Stimulated activated CD8-positive, alpha-beta memory T cell treated with anti-CD3 and anti-CD28 coated beads, Interleukin-15, amount 100 ng/mL, for 1 hour (primary cell): ENCODE measurements around the gene TMEM53.

Experiments used
- DNase-seq: peaks from one replicate; pipeline ENCODE4 v3.0.0-alpha.2; 2020; ENCODE audit warnings: low read depth

TMEM53 gene

DNA sequence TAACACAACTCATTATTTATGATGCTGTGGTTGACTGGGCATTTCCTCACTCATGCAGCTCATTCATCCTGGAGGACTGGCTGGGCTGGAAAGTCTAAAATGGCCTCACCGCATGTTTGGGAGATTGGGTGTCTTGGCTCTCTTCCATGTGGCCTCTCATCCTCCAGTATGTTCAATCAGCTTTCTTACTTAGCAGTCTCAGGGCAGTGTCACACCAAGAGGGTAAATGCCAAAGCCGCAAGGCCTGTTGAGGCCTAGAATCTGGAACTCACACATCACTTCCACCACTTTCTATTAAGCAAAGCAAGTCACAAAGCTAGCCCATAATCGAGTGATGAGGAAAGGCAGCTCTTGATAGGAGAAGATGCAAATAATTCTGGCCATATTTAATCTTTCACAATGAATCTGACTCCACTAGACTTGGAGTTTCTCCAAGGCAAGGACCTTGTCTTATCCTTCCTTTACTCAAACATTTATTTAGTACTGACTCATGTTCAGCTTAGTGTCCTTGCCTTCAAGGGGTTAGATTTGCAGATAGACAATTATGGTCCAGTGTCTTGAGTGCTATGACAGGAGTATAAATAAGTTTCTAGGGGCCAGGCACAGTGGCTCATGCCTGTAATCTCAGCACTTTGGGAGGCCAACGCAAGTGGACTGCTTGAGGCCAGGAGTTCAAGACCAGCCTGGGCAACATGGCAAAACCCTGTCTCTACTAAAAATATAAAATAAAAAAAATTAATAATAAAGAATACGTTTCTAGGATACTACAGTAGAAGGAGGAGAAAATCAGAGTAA lies 45.1 kb downstream of the TMEM53 start:
- DNase-seq: no peak

DNA sequence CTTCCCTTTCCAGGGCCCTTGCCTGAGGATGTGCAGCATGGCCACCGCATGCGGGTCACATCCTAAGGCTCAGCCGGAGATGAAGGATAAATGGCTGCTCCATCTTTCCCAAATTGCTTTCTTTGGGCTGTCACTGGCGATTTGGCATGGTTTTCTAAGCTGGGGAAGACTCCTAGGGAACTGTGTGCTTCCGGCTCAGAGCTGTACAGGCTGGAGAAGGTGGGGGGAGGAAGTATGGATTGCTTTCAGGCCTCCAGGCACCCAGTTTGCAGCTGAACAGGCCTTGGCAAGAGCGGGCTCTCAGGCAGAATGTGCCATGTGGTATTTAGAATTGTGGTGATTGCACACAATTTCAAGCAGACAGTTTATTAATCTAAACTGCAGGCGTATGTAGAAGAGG lies 48.9 kb downstream of the TMEM53 start:
- no peak for DNase-seq

DNA sequence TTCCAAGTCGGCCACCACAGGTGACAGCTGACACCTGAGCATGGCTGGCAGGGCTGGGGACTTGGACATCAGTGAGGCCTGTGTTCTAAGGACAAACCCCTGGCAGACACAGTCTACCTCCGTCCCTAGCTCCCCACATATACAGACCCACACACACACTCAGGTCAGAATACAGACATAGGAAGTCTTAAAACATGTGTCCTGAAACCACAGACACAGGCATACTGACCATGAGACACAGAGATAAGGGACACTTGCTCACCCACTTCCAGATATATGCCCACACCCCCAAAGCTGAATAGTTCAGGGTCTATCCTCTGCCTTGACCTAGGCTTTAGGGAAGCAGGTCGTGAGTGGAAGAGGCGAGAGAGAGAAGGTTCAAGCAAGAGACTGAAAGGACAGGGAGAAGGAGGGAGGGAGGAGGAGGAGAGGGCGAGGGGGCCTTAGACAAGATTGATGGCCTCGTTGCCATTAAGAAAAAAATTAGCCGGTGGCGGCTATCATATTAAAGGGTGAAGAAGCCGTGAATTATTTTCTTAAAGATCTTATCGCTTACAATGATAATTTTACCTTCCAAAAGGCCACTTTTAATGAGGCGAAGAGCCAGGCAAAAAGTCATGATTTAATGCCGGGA lies 49.9 kb downstream of the TMEM53 start:
- DNase-seq: no peak

DNA sequence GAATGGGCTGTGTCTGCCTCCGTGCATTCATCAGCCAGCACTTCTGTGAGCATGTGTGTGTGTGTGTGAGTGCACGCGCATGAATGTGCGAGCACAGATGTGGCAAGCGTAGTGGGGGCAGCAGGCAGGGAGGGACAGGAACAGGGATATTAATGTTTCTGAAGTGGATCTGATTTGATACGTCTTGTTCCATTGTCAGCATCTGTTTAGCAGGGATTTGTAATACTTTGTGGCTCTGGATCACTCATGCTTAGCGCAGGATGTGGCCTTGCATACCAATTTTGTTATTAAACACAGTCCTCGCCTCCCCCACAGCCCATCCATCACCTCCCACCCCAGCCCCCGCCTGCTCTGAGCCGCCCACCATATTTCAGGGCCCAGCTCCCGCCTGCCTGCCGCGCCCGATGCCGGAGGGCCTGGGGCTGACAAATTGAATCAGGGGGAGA lies 52.4 kb downstream of the TMEM53 start:
- no peak for DNase-seq

DNA sequence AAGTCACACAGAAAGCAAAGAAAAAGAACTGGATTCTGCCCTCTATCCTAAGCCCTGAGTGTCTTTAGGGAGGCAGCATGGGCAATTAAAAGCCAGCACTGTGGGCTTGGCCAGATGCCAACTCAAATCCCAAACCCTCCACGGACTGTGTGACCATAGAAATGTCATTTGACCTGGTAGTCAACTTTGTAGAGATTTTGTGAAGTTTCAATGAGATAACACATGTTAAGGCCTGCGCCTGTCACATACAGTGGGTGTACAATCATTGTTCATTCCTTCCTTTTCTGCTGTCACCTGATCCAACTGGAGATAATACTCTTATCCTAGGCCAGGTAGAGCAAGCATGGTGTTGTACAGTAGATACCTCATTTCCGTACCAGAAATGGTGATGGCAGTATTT lies 54.2 kb downstream of the TMEM53 start:
- no peak for DNase-seq

DNA sequence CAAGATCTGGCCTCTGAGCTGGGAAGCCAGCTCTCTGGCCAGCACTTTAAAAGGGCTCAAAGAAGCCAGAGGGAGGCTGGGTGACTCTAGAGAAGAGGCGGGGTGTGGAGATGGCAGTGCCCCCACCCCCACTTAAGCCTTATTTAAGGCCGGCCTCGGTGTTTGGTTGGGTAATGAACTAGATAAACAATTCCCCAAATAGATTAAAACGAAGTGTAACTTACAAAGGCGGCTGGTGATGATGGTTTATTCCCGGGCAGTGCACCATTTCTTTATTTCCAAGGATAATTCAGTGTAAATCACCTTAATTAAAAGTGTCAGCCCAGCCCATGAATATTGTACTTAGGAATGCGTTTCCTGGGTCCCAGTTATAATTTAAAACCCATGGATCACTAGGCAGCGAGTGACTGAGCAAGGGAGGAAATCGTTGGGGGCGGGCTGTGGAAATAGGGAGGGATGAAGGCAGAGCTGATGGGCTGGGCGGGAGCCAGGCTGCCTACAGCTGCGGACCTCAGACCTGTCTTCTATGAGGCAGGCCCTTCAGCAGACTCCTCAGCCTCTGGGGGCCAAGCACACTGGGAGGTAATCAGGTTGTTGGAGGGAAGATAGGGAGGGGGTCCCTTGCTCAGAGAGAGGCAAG lies 54.9 kb downstream of the TMEM53 start:
- no peak for DNase-seq

DNA sequence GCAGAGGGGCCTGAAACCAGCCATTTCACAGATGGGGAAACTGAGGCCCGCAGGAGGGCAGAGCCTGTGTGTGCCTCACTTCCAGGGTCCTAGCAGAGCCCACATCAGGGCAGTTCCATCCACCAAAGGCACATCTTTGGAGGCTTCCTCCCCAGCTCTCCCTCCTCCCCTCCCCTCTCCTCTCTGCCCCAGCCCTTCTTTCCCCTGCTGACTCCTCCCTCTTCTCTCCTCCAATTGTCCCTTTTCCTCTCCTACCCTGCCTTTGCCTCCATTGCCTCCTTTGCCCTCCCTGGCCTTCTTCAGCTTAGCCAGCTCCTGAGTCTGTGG lies 56.6 kb downstream of the TMEM53 start:
- no peak for DNase-seq

DNA sequence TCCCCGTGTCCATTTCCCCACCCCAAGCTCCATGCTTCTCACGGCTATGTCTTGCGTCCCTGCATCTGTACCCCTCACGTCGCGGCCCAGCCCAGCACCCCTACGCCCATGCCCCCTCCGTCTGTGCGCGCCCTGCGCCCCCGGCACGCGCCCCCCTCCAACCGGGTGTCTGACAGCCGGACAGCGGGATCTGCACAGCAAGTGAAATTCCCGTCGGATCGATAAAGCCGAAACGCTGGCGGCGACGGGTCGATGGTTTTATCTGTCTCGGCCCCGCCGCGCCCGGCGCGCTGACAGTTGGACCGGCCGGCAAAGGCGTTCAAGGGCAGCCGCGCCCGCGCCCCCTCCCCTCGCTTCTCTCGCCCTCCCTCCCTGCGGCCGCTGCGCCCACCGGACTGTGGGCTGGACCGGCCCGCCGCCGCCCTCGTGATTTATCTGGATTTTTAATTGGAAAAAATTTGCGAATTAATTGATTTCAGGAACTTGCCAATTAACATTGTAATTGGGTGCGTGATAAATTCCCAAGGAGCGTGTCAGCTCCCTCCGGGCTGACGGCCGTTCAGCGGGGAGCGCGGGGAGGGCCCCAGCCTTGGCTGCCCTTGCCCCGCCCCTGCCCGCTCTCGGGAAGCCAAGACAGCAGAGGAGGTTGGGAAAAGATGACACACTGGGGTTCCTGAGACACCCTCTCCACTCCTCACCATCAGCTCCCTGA lies 57.1 kb downstream of the TMEM53 start:
- DNase-seq: no peak

DNA sequence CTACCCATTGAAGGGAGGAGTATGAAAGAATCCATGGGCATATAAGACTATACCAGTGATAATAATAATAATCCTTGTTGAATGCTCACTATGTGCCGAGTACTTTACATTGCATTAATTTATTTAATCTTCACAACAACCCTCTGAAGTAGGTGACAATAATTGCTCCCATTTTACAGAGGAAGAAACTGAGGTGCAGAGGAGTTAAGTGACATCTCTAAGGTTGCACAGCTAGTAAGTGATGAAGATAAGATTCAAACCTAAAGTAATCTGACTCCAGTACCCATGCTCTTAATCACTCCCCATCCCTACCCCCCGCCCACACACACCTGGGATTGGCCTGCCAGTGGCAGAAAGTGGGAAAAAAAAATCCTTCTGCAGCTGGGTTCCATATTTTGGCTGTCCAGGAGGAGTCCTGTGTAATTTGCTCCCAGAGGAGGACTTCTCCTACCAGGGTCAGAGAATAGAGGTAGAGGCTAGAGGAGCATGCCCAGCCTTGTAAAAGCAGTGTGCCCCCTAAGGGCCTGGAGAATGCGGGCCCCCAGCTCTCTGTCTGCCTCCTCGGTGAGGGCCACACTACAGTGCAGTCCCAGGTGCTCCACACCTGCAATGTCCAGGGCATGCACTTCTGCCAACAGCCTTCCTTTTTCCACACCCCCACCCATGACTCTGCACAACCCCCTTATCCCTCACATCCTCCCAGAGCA lies 57.8 kb downstream of the TMEM53 start:
- no peak for DNase-seq

DNA sequence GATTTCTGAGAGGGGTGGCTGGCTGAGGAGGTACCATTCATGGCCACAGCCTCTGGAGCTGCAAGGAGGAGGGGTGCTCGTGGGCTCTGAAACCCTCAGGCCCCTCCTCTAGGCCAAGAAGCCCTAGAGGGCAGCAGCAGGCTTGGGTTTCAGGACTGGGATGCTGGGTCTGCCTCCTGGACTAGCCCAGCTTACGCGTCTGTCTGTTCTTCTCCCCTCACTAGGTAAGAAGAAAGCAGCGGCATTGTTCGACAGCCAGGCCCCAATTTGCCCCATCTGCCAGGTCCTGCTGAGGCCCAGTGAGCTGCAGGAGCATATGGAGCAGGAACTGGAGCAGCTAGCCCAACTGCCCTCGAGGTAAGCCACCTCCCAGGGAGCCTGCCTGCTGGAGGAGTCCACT lies 60.3 kb downstream of the TMEM53 start:
- DNase-seq: no peak

DNA sequence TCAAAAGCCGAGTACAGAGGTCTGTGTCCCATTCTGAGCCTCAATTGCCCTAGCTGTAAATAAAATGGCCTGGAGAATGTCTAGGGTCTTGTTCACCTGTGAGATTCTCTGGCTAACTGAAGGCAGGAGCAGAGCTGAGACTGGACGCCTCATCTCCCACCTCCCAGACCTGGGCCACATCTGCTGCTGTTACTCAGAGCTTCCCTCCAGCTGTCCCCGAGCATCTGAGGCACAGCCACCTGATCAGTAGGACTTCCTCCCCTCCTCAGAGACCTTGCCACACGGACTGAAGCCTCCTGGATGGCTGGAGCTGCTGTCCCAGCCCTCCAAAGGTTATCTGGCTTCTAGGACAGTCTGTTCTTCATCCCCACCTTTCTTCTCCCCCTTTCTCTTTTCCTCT lies 62.4 kb downstream of the TMEM53 start:
- DNase-seq: no peak

DNA sequence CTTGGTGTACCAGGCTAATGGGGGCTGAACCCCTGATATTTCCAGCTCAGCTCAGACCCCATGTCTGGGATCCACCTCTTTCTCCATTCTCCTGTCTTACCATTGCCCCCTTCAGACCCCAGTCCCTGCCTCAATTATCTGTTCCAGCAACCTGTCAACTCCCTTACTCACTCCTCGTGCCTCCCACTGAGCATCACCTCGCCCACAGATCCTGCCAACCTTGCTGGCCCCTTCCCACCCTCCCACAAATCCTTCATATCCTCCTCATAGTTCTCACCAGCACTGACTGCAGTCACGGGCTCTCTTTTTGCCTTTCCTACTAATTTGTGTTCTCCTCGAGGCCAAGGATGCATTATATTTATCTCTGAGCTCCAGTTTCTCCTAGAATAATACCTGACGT lies 62.9 kb downstream of the TMEM53 start:
- no peak for DNase-seq

DNA sequence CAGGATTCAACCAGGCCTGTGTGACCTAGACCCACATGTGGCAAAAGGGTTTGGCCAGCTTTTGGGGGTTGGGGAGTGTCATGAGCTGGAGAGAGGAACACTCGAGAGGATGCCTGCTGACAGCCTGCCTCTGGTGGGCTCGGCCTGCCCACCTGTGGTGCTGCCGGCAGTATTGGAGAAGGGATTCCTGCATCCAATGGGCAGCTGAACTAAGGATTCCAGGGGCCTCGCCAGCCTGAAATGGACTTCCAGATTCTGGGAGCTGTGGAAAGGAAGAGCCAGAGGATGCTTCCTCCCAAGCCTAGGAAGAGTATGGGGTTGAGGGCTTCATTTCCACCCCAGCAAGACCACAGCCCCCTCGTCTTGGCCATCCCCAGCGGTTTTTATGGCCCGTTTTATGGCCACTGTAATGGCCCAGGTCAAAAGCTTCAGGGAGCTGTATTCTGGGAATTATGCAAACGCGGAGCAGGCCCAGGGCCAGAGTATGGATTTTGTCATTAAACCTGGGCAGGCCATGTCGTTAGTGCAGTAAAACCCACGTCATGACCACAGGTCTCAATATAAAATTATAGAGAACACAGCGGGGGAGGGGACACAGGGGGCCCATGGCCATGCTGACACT lies 63.6 kb downstream of the TMEM53 start:
- no peak for DNase-seq

DNA sequence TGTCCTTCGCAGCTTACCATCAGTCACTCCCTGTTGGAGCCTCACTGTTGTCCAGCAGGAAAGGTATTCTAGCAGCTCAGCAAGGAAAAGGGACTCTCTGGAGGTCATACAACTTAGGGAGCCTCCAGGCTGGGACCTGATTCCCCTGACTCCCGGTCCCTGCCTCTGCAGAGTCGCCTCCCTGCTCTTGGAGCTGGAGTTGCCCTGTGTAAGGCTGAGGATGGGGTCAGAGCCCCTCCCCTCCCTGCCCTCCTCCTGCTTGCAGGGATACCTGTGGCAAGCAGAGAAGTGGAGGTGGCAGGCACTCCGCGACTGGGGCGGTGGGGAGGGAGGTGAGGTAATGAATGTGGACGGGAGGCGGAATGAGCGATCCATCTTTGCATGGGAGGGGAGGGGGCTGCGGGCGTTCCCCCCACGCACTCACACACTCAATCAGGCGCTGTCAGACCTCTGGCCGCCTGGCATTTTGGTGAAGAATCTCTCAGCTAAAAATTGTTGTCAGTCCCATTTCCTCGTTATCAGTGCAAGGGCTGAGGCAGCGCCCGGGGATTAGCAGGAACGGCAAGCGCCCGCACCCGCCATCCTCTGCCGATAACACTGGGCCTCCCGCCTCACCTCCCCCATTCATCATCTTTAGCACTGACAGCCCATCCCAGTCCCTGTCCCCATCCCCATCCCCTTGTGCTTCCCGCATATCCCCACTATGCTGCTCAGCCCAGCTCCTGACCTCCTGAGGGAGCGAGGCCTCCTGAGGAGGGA lies 64.3 kb downstream of the TMEM53 start:
- DNase-seq: no peak

DNA sequence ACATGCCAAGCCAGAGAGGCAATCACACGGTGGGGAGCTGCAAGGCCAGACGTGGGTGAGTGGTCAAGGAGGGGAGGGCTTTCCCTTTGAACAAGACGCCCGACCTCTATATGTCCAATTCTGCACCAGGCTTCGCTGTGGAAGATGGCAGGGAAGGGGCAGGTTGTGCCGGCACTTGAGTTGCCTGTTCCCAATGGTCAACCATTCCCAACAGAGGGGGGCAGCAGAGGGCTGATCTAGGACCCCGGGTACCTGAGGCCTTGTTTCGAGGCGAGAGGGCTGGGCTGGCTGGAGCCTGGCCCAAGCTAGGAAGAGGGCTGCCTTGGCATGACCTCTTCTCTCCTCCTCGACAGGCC lies 64.9 kb downstream of the TMEM53 start:
- DNase-seq: peak; percentile 12

DNA sequence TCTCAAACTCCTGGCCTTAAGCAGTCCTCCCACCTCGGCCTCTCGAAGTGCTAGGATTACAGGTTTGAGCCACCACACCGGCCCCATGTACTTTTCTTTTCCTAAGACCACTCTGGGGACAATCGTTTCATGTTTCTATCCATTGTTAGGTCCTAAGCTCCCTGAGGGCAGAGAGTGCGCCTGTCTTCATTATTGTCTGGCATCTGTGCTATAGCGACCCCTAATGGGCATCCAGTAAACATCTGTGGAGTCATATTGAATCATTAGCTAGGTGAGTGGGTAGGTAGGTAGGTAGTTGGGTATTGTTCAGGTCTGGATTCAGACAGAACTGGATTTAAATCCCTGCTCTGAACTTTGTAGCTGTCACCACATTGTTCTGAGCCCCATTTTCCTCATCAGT lies 66.1 kb downstream of the TMEM53 start:
- no peak for DNase-seq

DNA sequence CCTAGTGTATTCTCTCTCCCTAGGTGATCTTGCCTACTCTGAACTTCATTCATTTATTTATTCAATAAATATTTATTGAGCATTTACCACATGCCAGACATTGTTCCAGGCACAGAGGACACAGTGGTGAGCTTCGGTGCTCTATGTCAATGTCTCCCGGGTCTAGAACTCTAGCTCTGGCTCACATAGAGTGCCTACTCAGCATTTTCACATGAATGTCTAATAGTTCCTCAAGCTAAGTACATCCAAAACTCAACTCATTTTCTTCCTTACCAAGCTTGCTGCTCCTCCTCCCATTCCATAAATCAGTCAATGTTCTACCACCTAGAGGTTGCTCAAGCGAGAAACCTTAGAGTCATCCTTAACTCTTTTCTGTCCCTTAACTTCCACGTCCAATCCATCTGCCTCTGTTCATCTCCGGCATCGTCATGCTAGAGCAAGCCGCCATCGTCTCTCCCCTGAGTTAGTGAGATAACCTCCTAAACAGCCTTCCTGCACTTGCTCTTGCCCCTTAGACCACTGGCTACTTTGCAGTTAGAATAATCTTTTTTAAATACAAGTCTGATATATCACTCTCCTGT lies 67.5 kb downstream of the TMEM53 start:
- DNase-seq: no peak

DNA sequence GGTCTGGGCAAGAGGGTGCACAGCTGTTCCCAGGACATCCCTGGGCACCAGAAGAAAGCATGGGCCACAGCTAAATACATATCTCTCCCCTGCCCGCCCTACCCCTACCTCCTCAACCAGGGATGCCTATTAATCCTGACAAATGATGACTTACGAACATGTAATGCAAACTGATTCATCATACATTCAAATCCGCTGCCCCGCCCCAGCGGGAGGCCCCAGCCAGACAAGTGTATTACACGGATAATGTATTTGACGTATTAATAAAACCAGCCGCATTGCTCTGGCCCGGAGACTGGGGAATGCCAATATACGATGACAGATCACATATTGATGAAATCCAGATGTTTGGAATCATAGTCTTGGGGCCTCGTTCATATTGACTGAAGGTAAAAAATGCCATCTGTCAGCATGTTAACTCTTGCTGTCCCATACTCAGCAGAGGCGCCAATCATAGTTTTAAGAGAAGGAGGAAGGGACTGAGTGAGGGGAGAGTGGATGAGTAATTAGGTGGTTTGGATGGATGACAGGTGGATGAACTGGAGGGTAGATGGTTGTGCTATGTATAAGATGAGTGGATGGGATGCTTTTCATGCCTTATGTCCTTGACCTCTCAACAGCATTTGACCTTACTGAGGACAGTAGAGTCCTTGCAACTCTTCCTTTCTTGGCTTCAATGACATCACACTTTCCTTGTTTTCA lies 68.2 kb downstream of the TMEM53 start:
- no peak for DNase-seq

DNA sequence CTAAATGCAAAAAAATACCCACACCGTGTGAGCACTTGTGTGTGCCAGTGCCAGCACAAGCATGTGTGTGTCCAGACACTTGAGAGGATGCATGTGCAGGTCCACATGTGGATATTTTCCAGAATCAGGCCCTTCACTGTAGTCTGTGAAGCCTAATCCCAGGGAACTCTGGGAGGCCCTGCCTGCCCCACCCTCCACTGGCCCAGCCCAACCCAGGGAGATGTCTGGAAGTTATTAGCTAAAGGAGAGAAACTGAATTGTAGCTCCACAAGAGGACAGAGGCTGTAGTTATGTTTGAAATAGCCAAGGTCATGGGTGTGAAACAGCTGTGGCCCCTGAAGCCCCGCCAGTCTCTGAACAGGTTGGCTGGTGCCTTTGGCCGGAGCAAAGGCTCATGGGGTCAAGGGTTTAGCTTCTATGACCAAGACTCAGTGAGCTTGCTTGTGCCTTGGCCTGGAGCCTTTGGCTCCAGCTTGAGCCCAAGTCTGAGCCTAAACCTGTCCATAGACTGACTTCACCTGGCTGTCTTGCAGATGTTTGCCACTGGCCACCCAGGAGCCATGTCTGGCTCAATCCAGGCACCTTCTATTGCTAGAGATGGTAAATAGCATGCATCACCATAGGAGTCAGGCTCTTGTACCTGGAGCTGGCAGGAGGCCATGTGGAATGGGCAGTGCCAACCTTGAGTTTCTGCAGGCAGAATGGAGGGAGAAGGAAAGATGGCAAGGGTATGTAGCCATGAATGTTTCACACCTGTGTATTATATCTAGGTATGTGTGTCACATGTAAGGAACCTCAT lies 69.9 kb downstream of the TMEM53 start:
- DNase-seq: no peak
